ENCODE data around the gene FUBP3.
"Not testable (repeated sequence)": the region's sequence is repeated elsewhere in the genome, so short reads cannot be mapped to it uniquely, and the experiment has no call there.

Gene FUBP3

GRCh38 chr9:130556396-130557076 is 22.8 kb upstream of the FUBP3 start:
- no peak for DNase-seq

DNA sequence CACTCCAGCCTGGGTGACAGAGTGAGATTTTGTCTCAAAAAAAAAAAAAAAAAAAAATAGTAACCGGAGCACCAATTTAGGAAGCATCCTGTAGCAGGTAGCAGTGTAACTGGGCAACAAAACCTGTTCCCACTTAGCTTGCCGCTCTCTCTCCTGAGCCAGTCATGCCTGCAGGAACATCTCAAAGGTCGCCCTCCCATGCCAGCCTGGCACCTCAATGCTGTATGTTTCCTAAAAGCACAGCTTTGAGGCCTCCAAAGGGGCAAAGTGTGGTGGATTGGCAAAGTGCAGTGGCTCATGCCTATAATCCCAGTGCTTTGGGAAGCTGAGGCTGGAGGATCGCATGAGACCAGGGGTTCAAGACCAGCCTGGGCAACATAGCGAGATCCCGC is 22.3 kb upstream of the FUBP3 start:
- DNase-seq: no peak

DNA sequence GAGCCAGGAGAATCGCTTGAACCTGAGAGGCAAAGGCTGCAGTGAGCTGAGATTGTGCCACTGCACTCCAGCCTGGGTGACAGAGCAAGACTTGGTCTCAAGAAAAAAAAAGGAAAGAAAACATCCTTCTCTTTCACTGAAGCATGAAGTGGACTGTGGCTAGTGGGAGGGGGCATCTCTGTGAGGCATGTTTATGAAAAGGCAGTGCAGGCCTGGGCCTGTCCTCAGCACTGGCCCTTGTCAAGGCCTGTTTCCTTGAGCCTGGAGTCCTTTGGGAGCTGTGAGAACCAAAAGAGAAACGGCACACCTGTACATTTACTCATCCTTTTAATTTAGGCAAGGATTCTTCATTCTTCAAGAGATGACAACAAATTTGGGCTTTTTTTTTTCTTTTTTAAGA is 18.3 kb upstream of the FUBP3 start:
- DNase-seq: no peak

DNA sequence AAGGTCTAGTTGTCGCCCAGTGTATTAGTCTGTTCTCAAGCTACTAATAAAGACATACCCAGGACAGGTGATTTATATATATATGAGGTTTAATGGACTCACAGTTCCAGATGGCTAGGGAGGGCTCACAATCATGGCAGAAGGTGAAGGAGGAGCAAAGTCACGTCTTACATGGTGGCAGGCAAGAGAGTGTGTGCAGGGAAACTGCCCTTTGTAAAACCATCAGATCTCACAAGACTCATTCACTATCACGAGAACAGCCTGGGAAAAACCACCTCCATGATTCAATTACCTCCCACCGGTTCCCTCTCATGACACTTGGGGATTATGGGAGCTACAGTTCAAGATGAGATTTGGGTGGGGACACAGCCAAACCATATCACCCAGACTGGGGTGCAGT is 16.9 kb upstream of the FUBP3 start:
- DNase-seq: not testable (repeated sequence)

DNA sequence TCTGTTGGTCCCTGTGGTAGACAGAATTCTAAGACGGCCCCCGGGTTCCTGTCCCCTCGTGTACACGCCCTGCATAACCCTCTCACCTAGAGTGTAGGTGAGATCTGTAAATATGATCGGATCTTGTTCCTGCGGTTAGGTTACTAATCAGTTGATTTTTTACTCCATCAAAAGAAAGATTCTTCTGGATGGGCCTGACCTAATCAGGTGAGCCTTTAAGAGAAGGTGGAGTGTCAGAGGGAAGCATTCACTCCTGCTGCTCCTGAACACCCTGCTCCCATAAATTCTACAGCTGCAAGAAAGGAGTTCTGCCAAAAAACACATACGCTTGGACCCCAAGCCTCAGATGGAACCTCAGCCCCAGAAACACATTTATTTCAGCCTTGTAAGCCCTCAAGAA is 15.6 kb upstream of the FUBP3 start:
- no peak for DNase-seq

DNA sequence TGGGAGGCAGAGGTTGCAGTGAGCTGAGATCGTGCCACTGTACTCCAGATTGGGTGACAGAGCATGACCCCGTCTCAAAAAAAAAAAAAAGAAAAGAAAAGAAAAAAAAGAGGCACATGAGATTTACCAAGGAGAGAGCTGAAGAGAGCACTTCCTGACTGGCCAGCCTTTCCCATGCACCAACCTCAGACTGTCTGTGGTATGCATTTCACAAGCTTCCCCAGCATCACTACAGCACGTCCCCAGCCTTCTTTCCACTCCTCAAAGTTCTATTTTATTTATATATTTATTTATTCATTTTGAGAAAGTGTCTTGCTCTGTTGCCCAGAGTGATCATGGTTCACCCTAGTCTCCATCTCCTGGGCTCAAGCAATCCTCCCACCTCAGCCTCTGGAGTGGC is 13.6 kb upstream of the FUBP3 start:
- no peak for DNase-seq

GRCh38 chr9:130570208-130570607 is 9.2 kb upstream of the FUBP3 start:
- no peak for DNase-seq

DNA sequence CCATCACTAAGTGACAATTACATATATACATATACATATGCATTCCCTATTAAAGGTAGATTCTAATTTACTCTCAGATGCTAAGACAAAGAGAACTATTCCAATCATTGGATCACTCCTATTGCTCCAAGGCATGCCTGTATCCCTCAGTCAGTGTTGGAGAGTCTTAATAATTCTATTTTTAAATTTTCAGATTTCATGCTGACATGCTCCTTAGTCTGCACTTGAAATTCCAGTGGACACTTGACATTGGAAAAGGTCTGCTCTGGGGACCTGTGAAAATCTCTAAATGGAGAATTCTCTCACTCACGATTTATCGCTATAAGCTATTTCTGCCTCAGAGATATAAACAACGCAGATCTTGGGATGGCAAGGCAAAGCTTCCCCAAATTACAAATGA is 3.9 kb upstream of the FUBP3 start:
- no peak for DNase-seq

- no peak for DNase-seq
Observed at GRCh38 chr9:130576176-130576575, 3.2 kb upstream of the FUBP3 start.

GRCh38 chr9:130579738-130580463 is 524 bp downstream of the FUBP3 start:
- no peak for DNase-seq

GRCh38 chr9:130581766-130582165 is 2.4 kb downstream of the FUBP3 start:
- no peak for DNase-seq

GRCh38 chr9:130583271-130583670 is 3.9 kb downstream of the FUBP3 start:
- no peak for DNase-seq

DNA sequence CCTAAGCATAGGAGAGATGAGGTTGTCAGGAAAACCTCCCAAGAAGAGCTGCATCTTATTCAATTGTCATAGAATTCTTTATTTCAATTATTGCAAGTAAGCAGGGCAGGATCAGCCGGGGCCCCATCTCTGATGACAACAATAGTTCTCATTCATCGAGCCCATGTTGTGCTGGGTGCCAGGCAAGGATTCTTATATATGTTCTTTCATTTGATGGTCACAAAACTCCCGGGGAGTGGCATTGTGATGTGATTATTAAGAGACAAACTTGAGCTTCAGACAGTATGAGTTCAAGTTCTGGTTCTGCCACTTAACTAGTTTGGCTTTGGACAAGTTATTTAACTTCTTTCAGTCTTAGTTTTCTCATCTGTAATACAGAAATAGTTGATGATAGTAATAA is 8.5 kb downstream of the FUBP3 start:
- DNase-seq: no peak

DNA sequence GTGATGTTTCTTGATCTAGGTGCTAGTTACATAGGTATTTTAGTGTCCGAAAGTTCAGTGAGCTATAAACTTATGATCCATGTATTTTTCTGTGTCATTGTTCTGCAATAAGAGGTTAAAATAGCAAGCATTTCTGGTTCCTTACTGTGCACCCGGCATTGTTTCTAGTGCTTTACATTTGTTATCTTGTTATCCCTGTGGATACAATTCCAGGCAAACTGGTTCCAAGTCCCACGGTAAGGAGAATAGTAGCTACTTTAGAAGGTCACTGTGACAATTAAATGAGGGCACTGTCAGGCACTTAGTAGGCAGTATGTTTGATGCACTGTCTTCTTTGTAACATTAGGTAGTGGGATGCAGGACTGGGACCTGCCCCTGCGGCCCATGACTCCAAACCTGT is 9.0 kb downstream of the FUBP3 start:
- DNase-seq: no peak

DNA sequence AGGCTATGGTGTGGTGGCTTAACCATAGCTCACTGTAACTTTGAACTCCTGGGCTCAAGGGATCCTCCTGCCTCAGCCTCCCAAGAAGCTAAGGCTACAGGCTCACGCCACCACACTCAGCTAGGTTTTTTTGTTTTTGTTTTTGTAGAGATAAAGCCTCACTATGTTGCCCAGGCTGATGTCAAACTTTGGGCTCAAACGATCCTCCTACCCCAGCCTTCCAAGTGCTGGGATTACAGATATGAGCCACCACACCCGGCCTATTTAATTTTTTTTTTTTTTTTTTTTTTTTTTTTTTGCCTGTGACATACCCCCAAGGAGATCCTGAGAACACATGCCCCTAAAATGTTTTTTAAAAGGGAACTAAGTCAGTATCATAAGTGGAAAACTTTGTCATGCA is 10.4 kb downstream of the FUBP3 start:
- DNase-seq: no peak

DNA sequence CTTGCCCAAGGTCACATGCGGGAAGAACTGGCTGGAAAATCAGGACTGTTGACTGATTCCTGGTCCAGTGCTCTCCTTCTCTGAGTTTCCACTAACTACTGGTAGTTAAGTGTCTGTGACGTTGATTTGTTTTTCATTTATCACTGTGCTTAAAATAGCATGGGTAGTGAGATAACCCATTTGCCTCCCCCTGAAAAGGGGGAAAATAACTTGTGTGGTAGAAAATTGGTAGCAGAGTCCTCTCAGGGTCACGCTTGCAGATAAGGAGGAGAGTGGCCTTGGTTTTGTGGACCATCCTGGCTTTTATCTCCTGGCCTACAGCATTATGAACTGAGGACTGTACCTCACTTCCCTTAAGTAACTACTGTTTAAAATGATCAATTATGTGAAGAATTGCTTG is 10.9 kb downstream of the FUBP3 start:
- no peak for DNase-seq

- no peak for DNase-seq
Observed at GRCh38 chr9:130593020-130593419, 13.6 kb downstream of the FUBP3 start.

DNA sequence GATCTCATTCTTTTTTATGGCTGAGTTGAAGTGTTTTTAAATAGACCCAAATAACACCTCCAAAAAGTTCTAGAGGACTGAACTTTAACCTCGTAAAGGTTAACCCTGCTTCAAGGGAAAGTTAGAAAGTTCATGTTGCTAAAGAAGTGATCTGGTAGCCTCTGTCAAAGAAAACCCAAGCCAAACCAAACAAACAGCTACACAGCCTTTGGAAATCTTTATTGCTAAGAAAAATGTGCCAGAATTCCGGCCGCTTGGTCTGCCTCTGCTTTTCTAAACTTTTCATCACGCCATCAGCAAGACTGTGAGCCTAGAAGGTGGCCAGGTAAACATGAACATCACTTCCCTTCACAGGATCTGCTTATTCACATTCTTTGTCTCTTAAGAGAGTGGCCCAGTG is 17.9 kb downstream of the FUBP3 start:
- DNase-seq: no peak

- no peak for DNase-seq
Observed at GRCh38 chr9:130598188-130598587, 18.8 kb downstream of the FUBP3 start.

- DNase-seq: no peak
Observed at GRCh38 chr9:130599625-130600024, 20.2 kb downstream of the FUBP3 start.

- DNase-seq: no peak
Observed at GRCh38 chr9:130601100-130601499, 21.7 kb downstream of the FUBP3 start.

- DNase-seq: no peak
Observed at GRCh38 chr9:130604295-130604694, 24.9 kb downstream of the FUBP3 start.

- no peak for DNase-seq
Observed at GRCh38 chr9:130606887-130607600, 27.7 kb downstream of the FUBP3 start.

Data from NCI-H146 (cell line).